HCT116 (cell line): ENCODE data around the gene PLRG1.

Experiments used
- CTCF ChIP-seq, 3 experiments: fragments of 200-600 bp in 1 of 3; sonication (generic) in 1 of 3; IDR thresholded peaks in 2 of 3; conservative IDR thresholded peaks in 1 of 3; 2 replicates each; pipeline ENCODE4 v1.5.1; 2012 to 2017; ENCODE audit warnings: low read depth in 2 of 3, low read length in 2 of 3, antibody characterized with exemption in 1 of 3, borderline replicate concordance in 1 of 3, control low read depth in 1 of 3, mild to moderate bottlenecking in 1 of 3, mixed read lengths in 1 of 3, mixed run types in 1 of 3, moderate library complexity in 1 of 3; ENCODE audit not compliant: insufficient read depth in 1 of 3
- RAD21 ChIP-seq: IDR thresholded peaks from 2 replicates; pipeline ENCODE4 v1.6.1; 2012; ENCODE audit warnings: low read depth, mild to moderate bottlenecking

- TF ChIP-seq CTCF (IDR thresholded peaks at IDR 0.05 in 2 of 3, conservative IDR thresholded peaks at IDR 0.05 in 1 of 3; ENCODE audit: borderline replicate concordance in 1 of 3, insufficient read depth in 1 of 3, low read depth in 2 of 3, low read length in 2 of 3) (no peak), RAD21 (no peak)
Observed at GRCh38 chr4:154577324-154577723, 27.1 kb upstream of the PLRG1 start.
